ENCODE results near the gene APOB. TPM values are rescaled to one million over a fixed set of nuclear protein-coding genes. Genes with fewer than 3 reads are reported as not detected.

Gene APOB
- total RNA-seq, 2 donors from 2014 or later, result 0.09 to 0.91 TPM

GRCh38 chr2:21024198-21024597 lies 19.7 kb downstream of the APOB start:
- no peaks in the 10 kb centered on the region for H3K9me3 ChIP-seq
- no peaks in the 10 kb centered on the region for H3K36me3 ChIP-seq
- no peaks in the 10 kb centered on the region for H3K4me1 ChIP-seq (replicated peaks)
- no peaks in the 10 kb centered on the region for H3K27me3 ChIP-seq (replicated peaks; ENCODE audit: insufficient read depth)
- no peak for TF ChIP-seq POLR2A (IDR thresholded peaks at IDR 0.05)
- TF ChIP-seq CTCF (IDR thresholded peaks at IDR 0.05), result no peak
- intact Hi-C loops (cut with DNase I), result no loop called here
- H3K4me3 ChIP-seq, result no peak overlapping the region
- 88% methylated on average over 5 of the region's 5 CpGs for WGBS
- H3K27ac ChIP-seq, result no peak overlapping the region
- no peak for DNase-seq (ENCODE audit: low spot score)

- 86% methylated on average over 4 of the region's 4 CpGs for WGBS
- no peaks in the 10 kb centered on the region for H3K4me1 ChIP-seq (replicated peaks)
- H3K27ac ChIP-seq, result no peak overlapping the region
- H3K36me3 ChIP-seq, result no peaks in the 10 kb centered on the region
- H3K9me3 ChIP-seq, result no peaks in the 10 kb centered on the region
- DNase-seq (ENCODE audit: low spot score), result no peak
- TF ChIP-seq CTCF (IDR thresholded peaks at IDR 0.05) (no peak), POLR2A (IDR thresholded peaks at IDR 0.05) (no peak), POLR2AphosphoS5 (IDR thresholded peaks at IDR 0.05) (no peak)
- intact Hi-C loops (cut with DNase I), result no loop called here
- no peak overlapping the region for H3K4me3 ChIP-seq
- H3K27me3 ChIP-seq (replicated peaks; ENCODE audit: insufficient read depth), result no peaks in the 10 kb centered on the region
These were observed 20.3 kb downstream of the APOB start for GRCh38 chr2:21023419-21024181.

GRCh38 chr2:21022792-21023367 lies 21.0 kb downstream of the APOB start:
- 86% methylated on average over 8 of the region's 8 CpGs for WGBS
- intact Hi-C loops (cut with DNase I), result no loop called here
- no peak for DNase-seq (ENCODE audit: low spot score)

GRCh38 chr2:21021430-21021829 lies 22.4 kb downstream of the APOB start:
- H3K27ac ChIP-seq, result no peak overlapping the region
- no peak for DNase-seq (ENCODE audit: low spot score)
- WGBS, result 96% methylated on average over 1 of the region's 1 CpG
- H3K4me3 ChIP-seq, result no peak overlapping the region
- no peaks in the 10 kb centered on the region for H3K36me3 ChIP-seq
- H3K27me3 ChIP-seq (replicated peaks; ENCODE audit: insufficient read depth), result no peaks in the 10 kb centered on the region
- no peaks in the 10 kb centered on the region for H3K9me3 ChIP-seq
- no peaks in the 10 kb centered on the region for H3K4me1 ChIP-seq (replicated peaks)
- TF ChIP-seq POLR2AphosphoS5 (IDR thresholded peaks at IDR 0.05), result no peak
- no peak for TF ChIP-seq CTCF (IDR thresholded peaks at IDR 0.05)
- no peak for TF ChIP-seq POLR2A (IDR thresholded peaks at IDR 0.05)
- intact Hi-C loops (cut with DNase I), result no loop called here

More at GRCh38 chr2:21022792-21023367, 21.0 kb downstream of the APOB start:
- Histone ChIP-seq H3K4me3 (no peak overlapping the region), H3K27ac (no peak overlapping the region), H3K9me3 (no peaks in the 10 kb centered on the region), H3K4me1 (replicated peaks) (no peaks in the 10 kb centered on the region), H3K36me3 (no peaks in the 10 kb centered on the region), H3K27me3 (replicated peaks; ENCODE audit: insufficient read depth) (no peaks in the 10 kb centered on the region)
- TF ChIP-seq CTCF (IDR thresholded peaks at IDR 0.05) (no peak), POLR2A (IDR thresholded peaks at IDR 0.05) (no peak), POLR2AphosphoS5 (IDR thresholded peaks at IDR 0.05) (no peak)

All from prostate gland (tissue), 2 donors.